Epithelial cell of prostate (primary cell): Measurements from ENCODE around the gene SYNDIG1.

Experiments used
- DNase-seq: peaks from one replicate; pipeline ENCODE4 v3.0.0-alpha.2; 2011; ENCODE audit warnings: low read depth, low spot score
- H3K27ac ChIP-seq: fragments of 450-650 bp; 2 replicates; pipeline ENCODE4 v1.5.1; 2017; ENCODE audit warnings: mild to moderate bottlenecking

Gene SYNDIG1

DNA sequence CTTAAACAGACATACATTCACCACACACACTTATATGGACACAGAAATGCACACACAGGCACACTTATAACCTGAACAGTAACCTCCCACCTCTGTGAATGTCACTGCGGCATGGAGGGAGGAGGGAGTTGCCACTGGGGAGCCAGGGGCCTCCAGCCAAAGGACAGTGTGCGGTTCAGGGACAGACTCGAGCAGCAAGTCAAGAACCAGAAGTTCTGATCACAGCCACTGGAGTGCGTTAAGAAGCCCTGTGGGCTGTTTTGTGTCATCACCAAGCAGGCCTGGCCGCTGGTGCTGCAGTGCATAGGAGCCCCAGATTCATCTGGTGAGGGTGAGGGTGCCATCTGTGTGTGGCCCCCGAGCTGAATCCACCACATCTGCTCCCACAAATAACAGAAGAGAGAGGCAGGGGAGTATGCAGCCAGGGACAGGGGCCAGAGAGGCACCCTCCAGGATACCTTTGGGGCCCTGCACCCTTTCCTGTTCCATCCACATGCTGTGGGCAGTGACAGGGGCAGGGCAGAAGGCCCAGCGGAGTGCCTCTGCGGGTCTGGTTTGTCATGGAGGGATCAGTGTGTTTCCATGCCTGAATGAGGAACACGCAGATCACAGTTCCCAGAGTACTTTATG, 20.3 kb downstream of the SYNDIG1 start:
- no peak overlapping the region for H3K27ac ChIP-seq
- DNase-seq = no peak

DNA sequence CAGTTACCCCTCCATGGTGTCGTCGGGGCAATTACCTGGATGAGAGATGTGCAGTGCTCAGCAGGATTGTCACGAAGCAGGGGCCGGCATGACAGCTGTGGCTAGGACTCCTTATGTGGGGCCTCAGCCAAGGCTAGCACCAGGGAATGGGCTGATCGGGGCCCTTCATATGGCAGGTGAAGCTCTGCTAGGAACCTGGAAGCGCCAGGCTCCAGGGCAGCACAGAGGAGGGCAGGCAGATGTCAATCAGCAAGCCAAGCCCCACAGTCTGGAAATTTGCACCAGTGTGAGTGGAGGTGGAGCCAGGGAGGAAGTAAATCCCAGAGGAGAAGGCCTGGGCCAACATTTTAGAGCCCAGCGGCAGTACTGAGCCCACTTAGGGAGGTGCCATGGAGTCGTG, 21.2 kb downstream of the SYNDIG1 start:
- DNase-seq = no peak
- no peak overlapping the region for H3K27ac ChIP-seq

DNA sequence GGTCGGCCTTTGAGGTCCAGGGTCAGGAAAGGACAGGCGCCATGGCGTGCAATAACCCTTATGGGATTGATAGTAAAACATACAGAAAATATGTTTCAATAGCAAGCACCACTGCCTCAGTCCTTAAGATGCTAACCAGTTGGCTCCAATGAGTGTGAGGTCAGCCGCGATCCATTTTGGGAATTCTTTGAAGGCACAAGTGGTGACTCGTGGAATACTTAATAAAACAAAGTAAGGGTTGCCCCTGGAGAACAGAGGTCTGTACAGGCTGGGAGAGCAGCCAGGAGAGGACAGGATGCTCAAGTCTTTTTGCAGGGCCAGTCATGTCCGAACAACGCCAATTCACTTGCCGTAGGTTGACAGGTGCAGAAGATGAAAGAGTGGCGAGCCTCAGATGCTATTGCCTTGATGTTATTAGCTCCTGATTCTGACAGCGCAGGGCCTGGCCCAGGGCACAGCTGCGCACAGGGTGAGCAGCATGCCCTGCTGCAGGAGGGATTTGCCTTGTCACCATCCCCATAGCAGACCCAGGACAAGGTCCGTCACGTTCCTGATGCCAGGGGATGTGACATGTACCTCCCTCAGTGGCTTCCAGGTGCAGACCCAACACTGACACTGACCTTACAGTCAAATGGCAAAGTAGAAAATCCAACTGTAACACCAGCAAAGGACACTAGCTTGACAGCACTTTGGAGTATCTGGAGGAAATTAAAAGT, 21.8 kb downstream of the SYNDIG1 start:
- no peak overlapping the region for H3K27ac ChIP-seq
- no peak for DNase-seq

DNA sequence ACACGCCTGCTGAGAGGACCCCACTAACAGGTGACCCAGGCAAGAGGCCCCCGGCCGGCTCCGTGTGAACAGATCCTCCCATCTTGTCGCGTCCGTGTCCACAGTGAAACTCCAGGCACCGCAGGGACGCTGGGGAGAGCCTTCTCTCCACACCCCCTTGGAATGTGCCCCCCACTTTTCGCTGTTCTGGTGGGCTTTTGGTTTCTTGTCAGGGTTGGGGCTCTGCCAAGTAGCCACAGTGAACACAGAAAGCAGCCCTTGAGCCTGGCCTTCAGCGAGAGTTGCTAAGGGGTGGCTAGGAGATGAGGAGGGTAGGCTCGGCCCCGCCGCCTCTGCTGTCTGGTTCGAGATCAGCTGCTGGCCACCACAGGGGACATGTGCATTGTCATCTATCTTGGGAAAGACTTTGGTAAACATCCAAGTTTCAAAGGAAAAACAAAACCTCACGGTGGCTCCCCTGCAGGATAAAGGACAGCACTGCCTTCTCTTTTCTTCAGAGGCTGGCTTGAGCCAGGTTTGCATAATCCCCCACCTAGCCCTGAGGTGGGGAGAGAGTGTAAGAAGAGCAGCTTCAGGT, 22.7 kb downstream of the SYNDIG1 start:
- no peak overlapping the region for H3K27ac ChIP-seq
- DNase-seq = no peak

DNA sequence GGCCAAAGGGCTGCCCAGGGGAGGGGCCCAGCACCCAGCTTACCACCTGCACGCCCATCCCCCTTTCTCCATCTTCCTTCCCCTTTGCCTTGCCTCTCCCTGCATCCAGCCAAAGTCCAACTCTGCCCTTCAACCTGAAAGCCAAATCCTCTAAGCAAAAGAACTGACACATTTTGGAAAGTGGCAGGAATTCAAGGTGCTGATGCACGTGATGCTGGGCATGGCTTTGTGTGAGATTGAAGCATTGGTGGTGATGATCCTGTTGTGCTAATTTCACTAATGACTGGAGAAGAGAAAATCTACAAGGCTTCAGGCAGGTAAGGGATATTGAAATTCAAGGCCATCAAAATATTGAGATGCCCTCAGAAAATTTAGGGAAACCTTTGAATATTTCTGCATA, 23.3 kb downstream of the SYNDIG1 start:
- no peak overlapping the region for H3K27ac ChIP-seq
- DNase-seq = no peak

DNA sequence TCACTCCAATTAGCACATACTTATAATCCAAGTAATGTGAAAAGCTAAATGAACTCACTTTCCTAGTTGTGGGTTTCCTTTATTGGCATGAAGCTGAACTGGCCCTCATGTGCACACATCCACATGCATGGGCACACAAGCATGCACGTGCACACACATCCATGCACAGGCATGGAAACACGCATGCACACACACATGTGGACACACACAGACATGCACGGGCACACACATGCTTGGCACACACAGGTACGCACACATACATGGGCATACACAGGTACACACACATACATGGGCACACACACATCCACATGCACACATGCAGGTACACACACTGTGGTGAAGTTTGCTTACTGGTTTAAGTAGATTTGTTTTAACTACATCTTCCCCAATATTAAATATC, 23.8 kb downstream of the SYNDIG1 start:
- no peak for DNase-seq
- no peak overlapping the region for H3K27ac ChIP-seq

DNA sequence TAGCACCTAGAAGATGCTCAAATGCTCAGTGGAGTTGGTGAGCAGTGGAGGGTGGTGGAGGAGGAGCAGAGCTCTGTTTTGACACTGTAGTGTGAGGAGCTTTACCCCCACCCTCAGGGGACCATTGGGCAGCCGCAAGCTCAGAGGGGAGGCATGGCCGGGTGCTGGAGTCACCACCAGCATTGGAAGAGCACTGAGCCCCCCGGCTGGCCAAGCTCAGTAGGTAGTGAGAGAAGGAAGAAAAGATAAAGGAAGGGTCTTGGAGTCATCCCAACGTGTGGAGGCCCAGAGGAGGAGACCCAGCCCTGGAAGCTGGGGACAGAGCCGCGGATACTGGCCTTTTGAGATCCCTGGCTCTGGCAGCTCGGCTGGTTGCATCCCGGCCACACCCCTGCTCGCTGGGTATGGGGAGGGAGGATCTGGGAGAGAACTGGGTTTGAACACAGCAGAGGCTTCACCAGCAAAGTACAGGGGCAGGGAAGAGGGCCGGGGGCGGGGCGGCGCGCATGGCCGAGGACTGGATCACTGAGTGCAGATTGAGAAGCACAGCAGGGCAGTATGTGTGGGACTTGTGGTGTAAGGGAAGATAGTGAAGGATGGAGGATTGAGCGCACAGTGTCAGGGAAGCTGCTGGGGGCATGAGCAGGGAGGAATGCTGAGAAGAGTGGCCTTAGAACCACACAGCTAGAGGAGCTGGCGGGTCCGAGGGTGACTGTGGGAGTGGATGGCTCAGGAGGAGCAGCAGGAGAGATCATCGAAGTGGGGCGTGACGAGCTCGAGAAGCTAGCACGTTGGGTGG, 24.4 kb downstream of the SYNDIG1 start:
- no peak for DNase-seq
- H3K27ac ChIP-seq = no peak overlapping the region

DNA sequence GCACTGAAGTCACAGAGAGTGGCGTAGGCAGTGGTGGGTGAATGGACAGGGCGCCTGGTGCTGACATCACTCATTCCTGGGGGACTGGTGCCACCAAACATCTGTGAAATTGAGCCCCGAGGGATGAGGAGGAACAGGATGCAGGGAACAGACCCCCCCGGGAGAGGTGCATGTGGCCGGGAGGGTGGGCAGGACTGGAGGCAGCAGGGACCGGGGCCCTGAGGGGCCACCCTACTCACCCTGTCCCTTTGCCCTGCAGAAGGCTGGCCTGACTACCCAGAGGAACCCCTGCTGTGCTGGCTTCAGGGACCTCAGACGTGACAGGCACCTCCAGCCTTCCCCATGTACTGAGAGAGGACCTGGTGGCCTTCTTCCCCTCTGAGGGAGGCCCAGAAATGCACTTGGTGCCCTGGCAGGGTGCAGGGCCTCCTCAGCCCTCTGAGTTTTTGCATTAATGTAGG, 25.1 kb downstream of the SYNDIG1 start:
- H3K27ac ChIP-seq = no peak overlapping the region
- DNase-seq = no peak

DNA sequence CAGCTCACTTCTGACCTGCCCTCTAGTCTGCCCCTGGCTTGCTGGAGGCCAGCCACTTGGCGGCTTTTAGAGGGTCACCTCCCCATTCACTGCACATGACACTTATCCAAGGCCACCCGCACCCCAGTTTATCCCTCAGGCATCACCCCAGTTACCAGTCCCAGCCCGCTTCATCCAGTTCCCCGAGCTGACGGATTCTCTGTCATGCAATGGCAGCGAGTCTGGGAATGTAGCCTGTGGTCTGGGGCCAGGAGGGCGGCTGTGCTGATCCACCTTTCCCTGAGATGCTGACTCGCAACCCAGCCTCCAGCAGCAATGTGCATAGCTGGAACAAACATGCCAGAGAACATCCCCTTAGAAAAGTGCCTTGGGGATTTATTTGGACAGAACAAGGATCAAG, 25.8 kb downstream of the SYNDIG1 start:
- H3K27ac ChIP-seq = no peak overlapping the region
- DNase-seq = no peak

DNA sequence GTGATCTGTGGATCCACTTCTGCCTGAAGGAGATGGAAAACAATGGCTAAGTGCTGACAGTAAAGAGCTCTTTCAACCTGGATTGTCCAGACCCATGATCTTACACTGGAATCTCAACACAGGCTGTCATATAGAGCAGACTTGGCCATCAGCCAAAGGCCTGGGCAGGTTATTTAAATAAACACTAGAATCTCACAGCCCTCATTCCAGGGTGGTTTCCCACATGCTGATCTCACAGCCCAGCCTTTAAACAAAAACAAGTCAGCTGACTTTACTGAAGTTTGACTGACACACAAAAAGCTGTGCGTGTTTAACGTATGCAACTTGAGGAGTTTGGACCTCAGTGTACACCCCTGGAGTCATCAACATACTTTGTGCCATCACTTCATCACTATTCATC, 28.4 kb downstream of the SYNDIG1 start:
- H3K27ac ChIP-seq = no peak overlapping the region
- DNase-seq = peak; percentile 54

DNA sequence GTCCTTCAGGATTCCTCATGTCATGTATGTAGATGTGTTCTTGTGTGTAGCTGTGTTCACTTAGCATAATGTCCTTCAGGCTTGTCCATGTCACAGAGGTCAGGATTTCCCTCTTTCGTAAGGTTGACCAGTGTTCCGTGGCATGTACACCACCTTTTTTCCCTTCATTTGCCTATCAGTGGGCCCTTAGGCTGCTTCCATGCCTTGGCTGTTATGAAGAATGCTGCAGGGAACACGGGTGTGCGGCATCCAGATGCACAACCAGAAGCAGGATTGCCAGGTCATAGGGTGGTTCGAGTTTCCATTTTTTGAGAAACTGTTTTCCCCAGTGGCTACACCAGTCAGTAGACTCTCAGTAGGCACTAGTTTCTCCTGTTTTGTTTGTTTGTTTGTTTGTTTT, 29.2 kb downstream of the SYNDIG1 start:
- DNase-seq = no peak
- no peak overlapping the region for H3K27ac ChIP-seq

DNA sequence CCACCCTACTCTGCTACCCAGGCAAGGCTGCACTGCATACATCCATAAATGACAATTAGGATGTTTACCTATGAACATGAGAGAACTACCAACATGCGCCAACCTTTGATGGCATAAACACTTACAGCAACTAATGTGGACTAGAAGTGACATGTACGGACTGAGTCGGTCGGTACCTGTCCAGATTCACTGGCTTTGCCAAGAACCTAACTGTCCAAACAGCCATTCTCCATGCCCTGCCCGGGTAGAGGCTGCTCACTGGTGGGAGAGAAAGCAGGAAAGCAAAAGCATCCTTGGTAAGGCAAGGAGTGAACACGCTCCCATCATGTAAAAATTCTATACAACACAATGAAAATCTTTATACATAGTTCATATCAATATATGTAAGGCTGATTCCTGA, 30.0 kb downstream of the SYNDIG1 start:
- no peak for DNase-seq
- H3K27ac ChIP-seq = no peak overlapping the region

DNA sequence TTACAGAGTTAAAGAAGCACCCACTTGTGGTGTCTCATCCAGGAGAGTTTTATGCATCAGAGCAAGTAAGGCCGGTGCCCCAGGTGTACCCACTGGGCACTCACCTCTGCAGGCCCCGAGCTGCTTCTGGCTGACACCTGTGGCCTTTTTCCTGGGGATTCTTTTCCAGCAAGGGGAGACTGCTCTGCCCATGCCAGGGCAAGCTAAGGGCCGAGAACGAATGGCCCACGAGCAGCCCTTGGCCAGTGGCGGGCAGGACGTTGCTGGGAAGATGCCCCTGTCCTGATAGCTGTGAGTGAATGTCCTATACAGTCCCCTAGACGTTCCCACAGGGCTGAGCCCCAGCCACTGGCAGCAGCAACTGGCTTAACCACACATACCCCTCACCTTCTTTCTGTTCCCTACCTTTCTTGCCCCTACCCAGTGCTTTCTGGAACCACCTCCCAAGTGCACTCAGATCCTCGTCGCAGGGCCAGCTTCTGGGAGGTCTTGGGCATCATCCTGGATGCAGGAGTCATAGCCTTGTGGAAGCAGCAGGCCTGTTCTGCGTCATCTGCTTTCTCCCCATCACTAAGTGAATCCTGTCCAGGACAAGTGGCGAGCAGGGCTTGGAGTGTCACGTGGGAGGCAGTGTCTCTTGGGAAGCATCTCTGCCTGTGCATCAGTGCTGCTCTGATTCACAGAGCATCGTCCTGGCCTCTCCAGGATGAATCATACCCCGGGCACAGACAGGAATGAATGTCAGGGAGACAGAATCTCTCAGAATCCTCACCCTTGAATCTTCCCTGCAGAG, 32.5 kb downstream of the SYNDIG1 start:
- no peak for DNase-seq
- no peak overlapping the region for H3K27ac ChIP-seq

DNA sequence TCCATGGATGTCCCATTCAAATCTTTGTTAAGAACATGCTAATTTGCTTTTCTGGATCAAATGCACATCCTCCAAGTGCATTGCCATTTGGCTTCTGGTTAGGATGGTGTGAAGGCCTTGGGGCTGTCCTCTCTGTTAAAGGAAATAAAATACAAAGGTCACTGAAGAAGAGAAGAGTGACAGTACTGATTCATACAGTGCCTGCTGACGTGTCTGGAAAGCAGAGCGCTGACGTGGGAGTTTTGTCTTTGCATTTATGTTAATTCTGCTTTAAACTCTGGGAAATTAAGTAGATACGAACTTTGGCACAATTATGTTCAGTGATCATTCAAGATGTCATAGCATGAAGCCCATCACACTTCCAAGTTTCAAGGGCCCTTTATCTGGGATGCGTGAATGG, 33.2 kb downstream of the SYNDIG1 start:
- H3K27ac ChIP-seq = no peak overlapping the region
- no peak for DNase-seq

DNA sequence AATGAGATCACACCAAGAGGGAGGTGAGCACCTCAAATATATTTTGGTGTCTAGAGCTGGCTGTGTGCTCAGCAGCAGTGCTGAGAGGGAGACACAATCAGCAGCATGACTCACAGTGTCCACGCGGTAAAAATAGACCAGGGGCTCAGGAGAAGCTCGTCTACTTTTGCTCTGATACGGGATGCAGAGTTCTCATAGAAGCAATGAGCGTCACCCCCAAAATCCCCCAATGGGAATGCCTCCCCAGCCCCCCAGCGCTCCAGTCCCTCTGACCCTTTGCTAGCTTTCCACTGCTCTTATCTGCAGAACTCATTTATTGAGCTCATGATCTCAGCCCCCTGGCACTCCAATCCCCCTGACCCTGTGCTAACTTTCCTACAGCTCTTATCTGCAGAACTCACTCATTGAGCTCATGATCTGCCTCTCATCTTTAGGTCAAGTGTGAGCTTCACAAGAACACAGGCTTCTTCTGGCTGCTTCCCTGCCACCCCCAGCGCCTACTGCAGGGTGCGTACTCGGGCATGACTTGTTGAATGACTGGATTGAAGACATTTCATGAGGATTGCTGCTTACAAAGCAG, 34.0 kb downstream of the SYNDIG1 start:
- no peak for DNase-seq
- H3K27ac ChIP-seq = no peak overlapping the region

DNA sequence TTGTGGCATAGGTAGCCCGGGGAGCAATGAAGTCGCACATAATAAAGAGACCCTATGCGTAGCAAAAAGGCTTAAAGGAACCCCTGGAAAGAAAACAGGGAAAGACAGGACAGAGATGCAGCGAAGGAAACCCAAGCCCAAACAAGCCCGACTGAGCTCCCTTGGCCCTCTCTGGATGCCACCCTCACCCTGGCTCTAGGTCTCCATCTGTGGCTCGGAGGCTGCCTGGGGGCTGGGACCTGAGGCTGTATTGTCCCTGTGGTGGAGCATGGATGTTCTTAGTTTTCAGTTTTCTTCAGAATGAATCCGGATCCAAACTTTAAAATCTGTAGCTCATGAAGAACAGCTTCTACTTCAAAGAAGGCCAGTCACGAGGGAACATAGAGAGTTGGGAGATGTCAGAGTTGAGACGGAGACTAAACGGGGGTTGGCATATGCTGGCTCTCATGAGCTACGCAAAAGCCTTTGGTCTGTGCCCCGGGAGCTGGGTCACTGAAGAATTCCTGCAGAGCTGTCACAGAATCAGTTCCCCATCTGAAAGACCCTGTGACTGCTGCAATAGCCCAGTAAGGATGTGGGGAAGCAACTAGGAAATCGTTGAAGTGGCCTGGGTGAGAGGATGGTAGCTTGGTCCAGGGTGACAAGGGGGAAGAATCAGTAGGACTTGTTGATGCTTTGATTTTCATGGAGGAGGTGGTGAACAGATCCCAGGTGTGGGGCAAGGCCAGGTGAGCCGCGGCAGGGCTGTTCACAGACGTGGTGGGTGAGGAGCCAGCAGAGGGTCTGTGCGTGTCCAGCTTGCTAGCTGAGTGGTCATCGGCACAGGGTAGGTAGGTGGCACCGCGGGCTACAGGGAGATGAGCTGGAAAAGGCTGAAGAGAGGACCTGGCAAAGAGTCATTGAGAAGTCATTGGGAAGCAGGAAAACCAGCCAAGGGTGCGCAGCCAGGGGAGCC, 35.2 kb downstream of the SYNDIG1 start:
- no peak for DNase-seq
- H3K27ac ChIP-seq = no peak overlapping the region

DNA sequence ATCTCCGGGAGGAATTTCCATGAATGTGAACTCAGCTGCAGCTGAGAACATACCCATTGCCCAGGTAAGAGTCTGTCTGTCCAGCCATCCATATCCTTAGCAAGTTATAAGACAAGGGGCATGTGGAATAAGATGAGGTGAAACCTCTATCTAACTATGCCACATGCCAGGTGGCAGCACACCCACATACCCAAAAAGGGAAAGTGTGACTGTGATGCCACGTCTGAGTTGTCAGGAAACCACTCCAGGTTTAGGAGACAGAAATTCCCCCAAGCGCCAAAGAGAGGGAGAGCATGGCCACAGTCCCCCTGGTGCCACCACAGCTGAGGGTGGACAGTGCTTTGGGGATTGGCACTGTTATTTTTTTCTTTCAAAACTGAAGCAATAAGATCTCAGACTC, 36.7 kb downstream of the SYNDIG1 start:
- no peak overlapping the region for H3K27ac ChIP-seq
- no peak for DNase-seq

DNA sequence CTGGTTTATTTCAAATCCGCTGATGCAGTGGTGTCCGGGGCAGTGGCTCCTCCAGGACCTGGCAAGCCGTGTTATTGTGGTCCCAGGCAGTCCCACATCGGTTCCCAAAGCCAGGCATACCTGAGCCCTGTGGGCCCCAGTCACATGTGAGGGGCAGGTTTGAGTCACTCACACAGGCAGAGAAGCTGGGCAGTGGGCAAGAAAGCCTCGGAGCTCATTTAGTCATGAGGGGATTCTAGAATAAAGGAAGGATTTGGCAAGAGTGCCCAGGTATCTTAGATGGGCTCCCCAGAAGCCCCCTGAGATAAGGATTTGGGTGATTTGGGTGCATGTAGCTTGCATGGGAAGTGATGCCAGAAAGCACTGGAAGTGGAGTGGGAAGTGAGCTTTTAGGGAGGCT, 37.3 kb downstream of the SYNDIG1 start:
- no peak for DNase-seq
- peak overlapping the region; percentile 2 for H3K27ac ChIP-seq
